Karpas-422 (cell line): ENCODE measurements around the gene PSME4. TPM values are rescaled to one million over a fixed set of nuclear protein-coding genes. Genes with fewer than 3 reads are reported as not detected.

Experiments used
- DNase-seq: peaks from one replicate; pipeline ENCODE4 v3.0.0-alpha.2; 2015
- H2AFZ ChIP-seq: fragments of 200-600 bp; sonication (generic); 2 replicates; pipeline ENCODE4 v1.6.1; 2014; ENCODE audit warnings: antibody characterized with exemption, low read length, mixed read lengths
- H3K27ac ChIP-seq: fragments of 200-600 bp; sonication (generic); 2 replicates; pipeline ENCODE4 v1.5.1; 2014; ENCODE audit warnings: mild to moderate bottlenecking, low read length, moderate library complexity
- H3K27me3 ChIP-seq: fragments of 200-600 bp; sonication (generic); 2 replicates; pipeline ENCODE4 v1.6.1; 2014; ENCODE audit warnings: low read length, mixed read lengths
- H3K36me3 ChIP-seq: fragments of 200-600 bp; sonication (generic); 2 replicates; pipeline ENCODE4 v1.6.1; 2014; ENCODE audit warnings: low read length, mixed read lengths; ENCODE audit not compliant: insufficient read depth
- H3K4me1 ChIP-seq: fragments of 200-600 bp; sonication (generic); 2 replicates; pipeline ENCODE4 v1.6.1; 2014; ENCODE audit warnings: mild to moderate bottlenecking, low read length, mixed read lengths
- H3K4me2 ChIP-seq: fragments of 200-600 bp; sonication (generic); 2 replicates; pipeline ENCODE4 v1.6.1; 2014; ENCODE audit warnings: low read length, low read depth, mild to moderate bottlenecking; ENCODE audit not compliant: poor library complexity, severe bottlenecking
- H3K4me3 ChIP-seq: fragments of 200-600 bp; sonication (generic); 2 replicates; pipeline ENCODE4 v1.5.1; 2014; ENCODE audit warnings: mild to moderate bottlenecking, antibody characterized with exemption, low read length, mixed read lengths
- H3K79me2 ChIP-seq: fragments of 200-600 bp; sonication (generic); 2 replicates; pipeline ENCODE4 v1.6.1; 2014; ENCODE audit warnings: mild to moderate bottlenecking, low read length, mixed read lengths
- H3K9ac ChIP-seq: fragments of 200-600 bp; sonication (generic); 2 replicates; pipeline ENCODE4 v1.6.0; 2014; ENCODE audit warnings: low read length
- H3K9me2 ChIP-seq: fragments of 200-600 bp; sonication (generic), shearing (Covaris generic); replicated peaks from 2 replicates; pipeline ENCODE4 v1.6.0; 2014; ENCODE audit warnings: mild to moderate bottlenecking, low read length, moderate library complexity; ENCODE audit not compliant: insufficient read depth
- H3K9me3 ChIP-seq: fragments of 300-700, 200-600 bp; sonication (generic); 2 replicates; pipeline ENCODE4 v1.6.1; 2014; ENCODE audit warnings: low read length, mixed read lengths
- H4K20me1 ChIP-seq: fragments of 200-600 bp; sonication (generic); 2 replicates; pipeline ENCODE4 v1.6.1; 2014; ENCODE audit warnings: mild to moderate bottlenecking, antibody characterized with exemption, low read length, low read depth; ENCODE audit not compliant: insufficient read depth
- total RNA-seq: library from RNA; depleted of rRNA; stranded (reverse); fragments of >200 nt; shearing (Covaris generic); gene quantifications from 2 replicates; pipeline ENCODE4 v1.2.3, GENCODE V29; 2014; ENCODE audit warnings: low replicate concordance

PSME4 gene
- total RNA-seq, 1 experiment from 2014 or later, result 67.5 TPM

DNA sequence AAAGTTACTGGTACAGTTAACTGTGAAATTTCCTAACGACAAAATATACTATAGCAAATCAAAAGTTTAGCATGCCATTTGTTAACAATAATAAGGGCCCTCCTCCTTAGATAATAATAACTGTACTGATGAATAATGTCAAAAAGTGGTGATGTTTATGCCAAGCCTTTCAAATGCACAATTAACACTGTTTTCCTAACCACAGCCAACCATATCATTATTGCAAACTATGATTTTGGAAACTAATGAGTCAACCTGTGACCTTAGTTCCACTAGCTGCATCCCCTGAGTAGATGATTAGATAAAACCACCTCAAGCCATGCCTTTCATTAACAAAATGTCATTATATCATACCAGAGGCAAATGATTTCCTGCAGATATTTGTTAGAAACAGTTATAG, 85.9 kb downstream of the PSME4 start:
- no peak for DNase-seq
- peaks cover 82% of the 10 kb centered on the region for H3K36me3 ChIP-seq

DNA sequence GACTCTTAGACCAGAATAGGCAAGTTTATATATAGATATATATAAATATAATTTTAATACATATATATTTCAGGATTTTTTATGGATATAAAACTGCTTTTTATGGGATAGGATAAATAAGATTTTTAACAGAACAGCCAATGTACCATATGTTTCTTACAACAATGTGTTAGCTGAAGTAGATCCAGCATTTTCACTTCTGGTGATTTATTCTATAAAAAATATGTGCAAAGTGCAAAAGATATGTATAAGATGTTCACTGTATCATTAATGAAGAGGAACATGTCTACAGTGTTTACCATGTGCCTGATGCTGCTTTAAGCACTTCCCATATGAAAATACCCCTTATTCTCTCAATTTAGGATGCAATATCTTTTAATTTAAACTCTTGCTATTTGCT, 88.8 kb downstream of the PSME4 start:
- peaks cover 53% of the 10 kb centered on the region for H3K79me2 ChIP-seq
- H3K4me1 ChIP-seq, result no peaks in the 10 kb centered on the region
- no peak overlapping the region for H2AFZ ChIP-seq
- H3K27ac ChIP-seq, result no peak overlapping the region
- peaks cover 68% of the 10 kb centered on the region for H3K36me3 ChIP-seq
- no peak overlapping the region for H3K4me2 ChIP-seq
- H3K4me3 ChIP-seq, result no peak overlapping the region
- no peaks in the 10 kb centered on the region for H3K27me3 ChIP-seq
- no peaks in the 10 kb centered on the region for H3K9me2 ChIP-seq
- H3K9ac ChIP-seq, result no peak overlapping the region
- no peaks in the 10 kb centered on the region for H4K20me1 ChIP-seq
- no peaks in the 10 kb centered on the region for H3K9me3 ChIP-seq
- DNase-seq, result no peak

More for the DNA sequence above, 85.9 kb downstream of the PSME4 start:
- H2AFZ ChIP-seq, result no peak overlapping the region
- no peaks in the 10 kb centered on the region for H3K9me2 ChIP-seq
- no peak overlapping the region for H3K27ac ChIP-seq
- no peaks in the 10 kb centered on the region for H3K27me3 ChIP-seq
- H3K4me3 ChIP-seq, result no peak overlapping the region
- H3K79me2 ChIP-seq, result peaks cover 44% of the 10 kb centered on the region
- no peaks in the 10 kb centered on the region for H3K4me1 ChIP-seq
- H4K20me1 ChIP-seq, result no peaks in the 10 kb centered on the region
- H3K9ac ChIP-seq, result no peak overlapping the region
- H3K9me3 ChIP-seq, result no peaks in the 10 kb centered on the region
- no peak overlapping the region for H3K4me2 ChIP-seq

- peaks cover 53% of the 10 kb centered on the region for H3K79me2 ChIP-seq
- no peak overlapping the region for H3K27ac ChIP-seq
- H3K36me3 ChIP-seq, result peaks cover 62% of the 10 kb centered on the region
- no peaks in the 10 kb centered on the region for H4K20me1 ChIP-seq
- no peak for DNase-seq
- H3K9me3 ChIP-seq, result no peaks in the 10 kb centered on the region
- no peak overlapping the region for H2AFZ ChIP-seq
- no peaks in the 10 kb centered on the region for H3K9me2 ChIP-seq
- no peaks in the 10 kb centered on the region for H3K27me3 ChIP-seq
- H3K4me3 ChIP-seq, result no peak overlapping the region
- H3K4me1 ChIP-seq, result no peaks in the 10 kb centered on the region
- H3K9ac ChIP-seq, result no peak overlapping the region
- no peak overlapping the region for H3K4me2 ChIP-seq
Observed at GRCh38 chr2:53881360-53881759, 89.4 kb downstream of the PSME4 start.

GRCh38 chr2:53880756-53881155, 90.0 kb downstream of the PSME4 start:
- Histone ChIP-seq H3K9me3 (no peaks in the 10 kb centered on the region), H3K27me3 (no peaks in the 10 kb centered on the region), H3K27ac (no peak overlapping the region), H3K9ac (no peak overlapping the region), H3K4me3 (no peak overlapping the region), H3K4me2 (no peak overlapping the region), H4K20me1 (no peaks in the 10 kb centered on the region), H3K4me1 (no peaks in the 10 kb centered on the region), H2AFZ (no peak overlapping the region), H3K79me2 (peaks cover 51% of the 10 kb centered on the region), H3K36me3 (peaks cover 57% of the 10 kb centered on the region), H3K9me2 (no peaks in the 10 kb centered on the region)
- no peak for DNase-seq

DNA sequence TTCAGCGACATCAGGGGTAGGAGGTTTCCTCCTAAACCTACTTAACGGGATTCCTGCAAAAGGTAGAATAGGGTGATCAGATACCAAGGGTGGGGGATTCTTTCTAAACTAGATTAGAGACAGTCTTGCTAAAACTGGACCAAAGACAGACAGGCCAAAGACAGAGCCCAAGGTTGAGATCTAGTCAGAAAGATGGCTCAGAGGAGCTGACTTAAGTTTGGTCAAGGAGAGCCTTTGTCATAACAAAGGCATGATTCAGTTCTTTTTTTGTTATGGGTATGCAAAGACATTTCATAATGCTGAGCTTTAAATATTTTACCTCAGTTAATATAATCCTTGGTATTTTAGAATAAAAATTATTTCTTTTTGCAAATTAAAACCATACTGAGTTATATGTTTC, 93.2 kb downstream of the PSME4 start:
- Histone ChIP-seq H3K9me3 (no peaks in the 10 kb centered on the region), H3K4me1 (no peaks in the 10 kb centered on the region), H3K4me3 (no peak overlapping the region), H3K36me3 (peaks cover 51% of the 10 kb centered on the region), H2AFZ (no peak overlapping the region), H3K27ac (no peak overlapping the region), H3K79me2 (peaks cover 33% of the 10 kb centered on the region), H3K9ac (no peak overlapping the region), H4K20me1 (no peaks in the 10 kb centered on the region), H3K4me2 (no peak overlapping the region), H3K27me3 (no peaks in the 10 kb centered on the region), H3K9me2 (no peaks in the 10 kb centered on the region)
- DNase-seq, result no peak

GRCh38 chr2:53877112-53877511, 93.7 kb downstream of the PSME4 start:
- Histone ChIP-seq H3K36me3 (peaks cover 48% of the 10 kb centered on the region), H3K4me1 (no peaks in the 10 kb centered on the region), H3K79me2 (peaks cover 29% of the 10 kb centered on the region), H4K20me1 (no peaks in the 10 kb centered on the region), H3K4me2 (no peak overlapping the region), H3K27ac (no peak overlapping the region), H3K4me3 (no peak overlapping the region), H2AFZ (no peak overlapping the region), H3K9me3 (no peaks in the 10 kb centered on the region), H3K9me2 (no peaks in the 10 kb centered on the region), H3K27me3 (no peaks in the 10 kb centered on the region), H3K9ac (no peak overlapping the region)
- no peak for DNase-seq

DNA sequence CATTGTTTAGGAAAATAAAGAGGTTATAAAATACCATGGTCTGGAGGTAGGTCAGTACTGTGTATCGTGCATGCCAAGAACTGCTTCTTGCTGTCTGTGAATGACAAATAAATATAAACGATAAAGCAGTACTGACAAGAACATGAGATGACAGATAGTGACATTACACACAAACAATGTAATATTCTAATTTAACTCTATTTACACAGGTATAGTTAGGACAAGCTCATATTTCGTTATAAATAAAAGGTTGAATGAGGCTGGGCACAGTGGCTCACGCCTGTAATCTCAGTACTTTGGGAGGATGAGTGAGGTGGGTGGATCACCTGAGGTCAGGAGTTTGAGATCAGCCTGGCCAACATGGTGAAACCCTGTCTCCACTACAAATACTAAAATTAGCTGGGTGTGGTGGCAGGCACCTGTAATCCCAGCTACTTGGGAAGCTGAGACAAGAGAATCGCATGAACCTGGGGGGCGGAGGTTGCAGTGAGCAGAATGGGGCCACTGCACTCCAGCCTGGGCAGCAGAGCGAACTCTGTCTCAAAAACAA, 96.3 kb downstream of the PSME4 start:
- H3K9me2 ChIP-seq, result no peaks in the 10 kb centered on the region
- H4K20me1 ChIP-seq, result no peaks in the 10 kb centered on the region
- H3K27ac ChIP-seq, result no peak overlapping the region
- H3K4me2 ChIP-seq, result no peak overlapping the region
- H3K79me2 ChIP-seq, result peaks cover 17% of the 10 kb centered on the region
- H2AFZ ChIP-seq, result no peak overlapping the region
- H3K27me3 ChIP-seq, result no peaks in the 10 kb centered on the region
- H3K4me3 ChIP-seq, result no peak overlapping the region
- no peaks in the 10 kb centered on the region for H3K4me1 ChIP-seq
- no peak overlapping the region for H3K9ac ChIP-seq
- H3K36me3 ChIP-seq, result peaks cover 41% of the 10 kb centered on the region
- no peaks in the 10 kb centered on the region for H3K9me3 ChIP-seq
- no peak for DNase-seq

GRCh38 chr2:53867773-53868172, 103.0 kb downstream of the PSME4 start:
- Histone ChIP-seq H3K27ac (no peak overlapping the region), H3K36me3 (peaks cover 60% of the 10 kb centered on the region; the same call in 1 of the 2 replicates), H3K9ac (no peak overlapping the region), H3K4me3 (no peak overlapping the region), H3K9me3 (no peaks in the 10 kb centered on the region), H3K4me2 (no peak overlapping the region), H2AFZ (no peak overlapping the region), H3K79me2 (peaks cover 29% of the 10 kb centered on the region), H3K4me1 (no peaks in the 10 kb centered on the region), H3K27me3 (no peaks in the 10 kb centered on the region), H4K20me1 (no peaks in the 10 kb centered on the region), H3K9me2 (no peaks in the 10 kb centered on the region)
- no peak for DNase-seq

DNA sequence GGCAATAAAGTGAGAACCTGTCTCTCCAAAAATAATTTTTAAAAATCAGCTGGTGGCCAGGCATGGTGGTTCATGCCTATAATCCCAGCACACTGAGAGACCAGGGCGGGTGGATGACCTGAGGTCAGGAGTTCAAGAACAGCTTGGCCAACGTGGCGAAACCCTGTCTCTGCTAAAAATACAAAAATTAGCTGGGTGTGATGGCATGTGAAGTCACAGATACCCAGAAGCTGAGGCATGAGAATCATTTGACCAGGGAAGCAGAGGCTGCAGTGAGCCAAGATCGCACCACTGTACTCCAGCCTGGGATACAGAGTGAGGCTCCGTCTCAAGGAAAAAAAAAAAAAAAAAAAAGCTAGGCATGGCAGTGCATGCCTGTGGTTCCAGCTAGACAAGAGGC, 103.6 kb downstream of the PSME4 start:
- H3K4me3 ChIP-seq, result no peak overlapping the region
- H3K4me1 ChIP-seq, result no peaks in the 10 kb centered on the region
- peaks cover 59% of the 10 kb centered on the region; the same call in 1 of the 2 replicates for H3K36me3 ChIP-seq
- H4K20me1 ChIP-seq, result no peaks in the 10 kb centered on the region
- no peak overlapping the region for H3K27ac ChIP-seq
- H3K27me3 ChIP-seq, result no peaks in the 10 kb centered on the region
- no peaks in the 10 kb centered on the region for H3K9me2 ChIP-seq
- DNase-seq, result no peak
- no peaks in the 10 kb centered on the region for H3K9me3 ChIP-seq
- peaks cover 29% of the 10 kb centered on the region for H3K79me2 ChIP-seq
- H3K4me2 ChIP-seq, result no peak overlapping the region
- no peak overlapping the region for H2AFZ ChIP-seq
- H3K9ac ChIP-seq, result no peak overlapping the region
